Mesenchymal stem cell (in vitro differentiated cells and primary cell): Measurements from ENCODE around the gene DENND4C.

Experiments used
- DNase-seq: peaks from one replicate; pipeline ENCODE4 v3.0.0-alpha.2; 2013
- H2AFZ ChIP-seq: one replicate; pipeline ENCODE4 v1.6.1; 2013; ENCODE audit warnings: low read depth, mild to moderate bottlenecking, control low read depth, inconsistent platforms, low read length, moderate library complexity
- H2AK5ac ChIP-seq: 2 replicates; pipeline ENCODE4 v1.6.1; 2013; ENCODE audit warnings: low read length, moderate library complexity, mild to moderate bottlenecking, inconsistent platforms; ENCODE audit not compliant: severe bottlenecking
- H2BK120ac ChIP-seq: one replicate; pipeline ENCODE4 v1.6.1; 2013; ENCODE audit warnings: low read depth, mild to moderate bottlenecking, inconsistent platforms, low read length, moderate library complexity
- H2BK12ac ChIP-seq, 2 experiments: one replicate each; pipeline ENCODE4 v1.6.1; 2013; ENCODE audit warnings: inconsistent platforms in 2 of 2, low read length in 2 of 2, mild to moderate bottlenecking in 2 of 2, moderate library complexity in 2 of 2, control low read depth in 1 of 2
- H2BK15ac ChIP-seq: one replicate; pipeline ENCODE4 v1.6.1; 2013; ENCODE audit warnings: mild to moderate bottlenecking, low read depth, inconsistent platforms; ENCODE audit not compliant: poor library complexity, severe bottlenecking
- H2BK5ac ChIP-seq: 2 replicates; pipeline ENCODE4 v1.6.1; 2013; ENCODE audit warnings: low read depth, mild to moderate bottlenecking, low read length, control low read depth, inconsistent platforms; ENCODE audit not compliant: poor library complexity, severe bottlenecking
- H3K14ac ChIP-seq, 2 experiments: one replicate each; pipeline ENCODE4 v1.6.1; 2013; ENCODE audit warnings: inconsistent platforms in 2 of 2, low read length in 2 of 2, control low read depth in 1 of 2, mild to moderate bottlenecking in 1 of 2, moderate library complexity in 1 of 2
- H3K18ac ChIP-seq, 2 experiments: one replicate each; pipeline ENCODE4 v1.6.1; 2013; ENCODE audit warnings: inconsistent platforms in 2 of 2, low read length in 2 of 2, control low read depth in 1 of 2, low read depth in 1 of 2, mild to moderate bottlenecking in 1 of 2
- H3K23ac ChIP-seq, 2 experiments: one replicate each; pipeline ENCODE4 v1.6.1; 2013; ENCODE audit warnings: inconsistent platforms in 2 of 2, low read length in 2 of 2, mild to moderate bottlenecking in 2 of 2, moderate library complexity in 2 of 2, control low read depth in 1 of 2
- H3K27ac ChIP-seq: 2 replicates; pipeline ENCODE4 v1.5.1; 2013; ENCODE audit warnings: mild to moderate bottlenecking, moderate library complexity, low read length, control low read depth, inconsistent platforms; ENCODE audit not compliant: poor library complexity, severe bottlenecking
- H3K27me3 ChIP-seq, 2 experiments: 2 replicates each; pipeline versions ENCODE4 v1.6.1 to v1.7.0; 2013; ENCODE audit warnings: low read length in 2 of 2, mild to moderate bottlenecking in 2 of 2, moderate library complexity in 2 of 2, control low read depth in 1 of 2, inconsistent platforms in 1 of 2; ENCODE audit not compliant: control insufficient read depth in 1 of 2, insufficient read depth in 1 of 2
- H3K36me3 ChIP-seq, 2 experiments: 2 replicates each; pipeline versions ENCODE4 v1.6.1 to v1.7.0; 2013; ENCODE audit warnings: low read length in 2 of 2, control low read depth in 1 of 2, inconsistent platforms in 1 of 2, low read depth in 1 of 2, mild to moderate bottlenecking in 1 of 2; ENCODE audit not compliant: insufficient read depth in 2 of 2, control insufficient read depth in 1 of 2
- H3K4ac ChIP-seq, 2 experiments: one replicate each; pipeline ENCODE4 v1.6.1; 2013; ENCODE audit warnings: inconsistent platforms in 2 of 2, low read length in 2 of 2, mild to moderate bottlenecking in 2 of 2, moderate library complexity in 2 of 2, control low read depth in 1 of 2, low read depth in 1 of 2
- H3K4me1 ChIP-seq: 2 replicates; pipeline ENCODE4 v1.6.1; 2013; ENCODE audit warnings: low read depth, low read length, control low read depth; ENCODE audit not compliant: control insufficient read depth, insufficient read depth
- H3K4me2 ChIP-seq: 2 replicates; pipeline ENCODE4 v1.6.1; 2013; ENCODE audit warnings: low read length, mild to moderate bottlenecking, inconsistent platforms; ENCODE audit not compliant: poor library complexity, severe bottlenecking
- H3K4me3 ChIP-seq, 2 experiments: 2 replicates each; pipeline versions ENCODE4 v1.5.1 to v1.7.0; 2013; ENCODE audit warnings: low read length in 2 of 2, mild to moderate bottlenecking in 2 of 2, control low read depth in 1 of 2, low read depth in 1 of 2; ENCODE audit not compliant: insufficient read depth in 1 of 2
- H3K79me1 ChIP-seq: replicated peaks from 2 replicates; pipeline ENCODE4 v1.6.1; 2013; ENCODE audit warnings: mild to moderate bottlenecking, control low read depth, low read length, inconsistent platforms; ENCODE audit not compliant: poor library complexity, severe bottlenecking
- H3K9ac ChIP-seq: 2 replicates; pipeline ENCODE4 v1.7.0; 2013; ENCODE audit warnings: mild to moderate bottlenecking, low read length, moderate library complexity
- H3K9me3 ChIP-seq: 2 replicates; pipeline ENCODE4 v1.7.0; 2013; ENCODE audit warnings: mild to moderate bottlenecking, low read length; ENCODE audit not compliant: control insufficient read depth
- H4K8ac ChIP-seq: one replicate; pipeline ENCODE4 v1.6.1; 2013; ENCODE audit warnings: inconsistent platforms, mild to moderate bottlenecking, low read length, moderate library complexity
- H4K91ac ChIP-seq: one replicate; pipeline ENCODE4 v1.6.1; 2013; ENCODE audit warnings: mild to moderate bottlenecking, low read length, inconsistent platforms
- WGBS: methylation state at CpG from one replicate; pipeline ENCODE4 v1.1.7; 2013; ENCODE audit warnings: mixed read lengths; 5-methylcytosine and 5-hydroxymethylcytosine counted together

The DENND4C gene

GRCh38 chr9:19231904-19232822, 1.7 kb downstream of the DENND4C start:
- H3K23ac ChIP-seq: no peak overlapping the region
- peak overlapping the region; percentile 92 for H3K9ac ChIP-seq
- no peak overlapping the region for H3K27ac ChIP-seq
- H2BK12ac ChIP-seq: no peak overlapping the region
- no peak overlapping the region for H4K8ac ChIP-seq
- H2AFZ ChIP-seq: no peak overlapping the region
- H2AK5ac ChIP-seq: no peak overlapping the region
- 40% methylated on average over 11 of the region's 14 CpGs for WGBS
- H3K36me3 ChIP-seq: no peaks in the 10 kb centered on the region
- no peaks in the 10 kb centered on the region for H3K9me3 ChIP-seq
- H2BK120ac ChIP-seq: no peak overlapping the region
- H3K4me3 ChIP-seq: peak overlapping the region in 1 of 2 experiments; percentile 86
- no peak overlapping the region for H3K18ac ChIP-seq
- H2BK15ac ChIP-seq: no peak overlapping the region
- no peak overlapping the region for H3K4ac ChIP-seq
- H3K79me1 ChIP-seq: no peaks in the 10 kb centered on the region
- H3K14ac ChIP-seq: no peak overlapping the region
- no peak overlapping the region for H4K91ac ChIP-seq
- DNase-seq: peak; percentile 25
- no peaks in the 10 kb centered on the region for H3K27me3 ChIP-seq
- peak overlapping the region; percentile 97 for H3K4me2 ChIP-seq
- no peaks in the 10 kb centered on the region for H3K4me1 ChIP-seq
- no peak overlapping the region for H2BK5ac ChIP-seq

GRCh38 chr9:19232823-19233194, 2.3 kb downstream of the DENND4C start:
- Histone ChIP-seq H3K36me3 (no peaks in the 10 kb centered on the region), H2AK5ac (no peak overlapping the region), H3K4me2 (peak overlapping the region; percentile 10), H3K18ac (no peak overlapping the region), H3K9ac (peak overlapping the region; percentile 92), H2BK120ac (no peak overlapping the region), H4K91ac (no peak overlapping the region), H3K4ac (no peak overlapping the region), H3K9me3 (no peaks in the 10 kb centered on the region), H4K8ac (no peak overlapping the region), H2BK5ac (no peak overlapping the region), H3K23ac (no peak overlapping the region), H3K4me1 (no peaks in the 10 kb centered on the region), H3K27me3 (no peaks in the 10 kb centered on the region), H3K79me1 (no peaks in the 10 kb centered on the region), H2BK12ac (no peak overlapping the region), H2BK15ac (no peak overlapping the region), H3K14ac (no peak overlapping the region), H2AFZ (no peak overlapping the region), H3K4me3 (peak overlapping the region in 1 of 2 experiments; percentile 86), H3K27ac (no peak overlapping the region)
- DNase-seq: no peak
- WGBS: 100% methylated on average over 1 of the region's 1 CpG

GRCh38 chr9:19233344-19233743, 2.9 kb downstream of the DENND4C start:
- H2AFZ ChIP-seq: no peak overlapping the region
- no peak overlapping the region for H2AK5ac ChIP-seq
- no peaks in the 10 kb centered on the region for H3K4me1 ChIP-seq
- no peak overlapping the region for H2BK12ac ChIP-seq
- H3K9ac ChIP-seq: peak overlapping the region; percentile 92
- WGBS: 96% methylated on average over 5 of the region's 5 CpGs
- H3K27me3 ChIP-seq: no peaks in the 10 kb centered on the region
- H3K4me3 ChIP-seq: peak overlapping the region in 1 of 2 experiments; percentile 86
- H2BK15ac ChIP-seq: no peak overlapping the region
- no peak overlapping the region for H3K27ac ChIP-seq
- H3K4ac ChIP-seq: no peak overlapping the region
- no peak for DNase-seq
- H3K36me3 ChIP-seq: no peaks in the 10 kb centered on the region
- no peaks in the 10 kb centered on the region for H3K79me1 ChIP-seq
- no peak overlapping the region for H2BK120ac ChIP-seq
- H3K14ac ChIP-seq: no peak overlapping the region
- H3K4me2 ChIP-seq: no peak overlapping the region
- H3K23ac ChIP-seq: no peak overlapping the region
- no peak overlapping the region for H2BK5ac ChIP-seq
- H4K8ac ChIP-seq: no peak overlapping the region
- H3K9me3 ChIP-seq: no peaks in the 10 kb centered on the region
- no peak overlapping the region for H4K91ac ChIP-seq
- H3K18ac ChIP-seq: no peak overlapping the region

DNA sequence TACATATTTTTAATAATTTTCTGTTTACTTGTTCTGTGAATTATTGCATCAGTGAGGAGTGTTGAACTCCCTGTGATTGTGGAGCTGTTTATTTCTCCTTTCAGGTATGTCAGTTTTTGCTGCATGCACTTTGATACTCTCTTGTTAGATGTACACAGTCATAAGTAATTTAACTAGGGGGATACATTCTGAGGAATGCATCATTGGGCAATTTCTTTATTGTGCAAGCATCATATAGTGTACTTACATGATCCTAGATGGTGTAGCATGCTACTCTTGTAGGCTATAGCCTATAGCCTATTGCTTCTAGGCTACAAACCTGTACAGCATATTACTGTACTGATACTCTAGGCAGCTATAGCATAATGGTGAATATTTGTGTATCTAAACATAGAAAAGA, 9.5 kb downstream of the DENND4C start:
- Histone ChIP-seq H3K9me3 (no peaks in the 10 kb centered on the region), H3K4me2 (no peak overlapping the region), H2BK5ac (no peak overlapping the region), H2BK12ac (no peak overlapping the region), H3K23ac (no peak overlapping the region), H2AFZ (no peak overlapping the region), H3K4me3 (no peak overlapping the region), H3K14ac (no peak overlapping the region), H3K4ac (no peak overlapping the region), H2BK15ac (no peak overlapping the region), H3K9ac (no peak overlapping the region), H3K27me3 (no peaks in the 10 kb centered on the region), H3K27ac (no peak overlapping the region), H4K8ac (no peak overlapping the region), H3K36me3 (peaks cover 12 to 27% of the 10 kb centered on the region in 2 experiments), H2BK120ac (no peak overlapping the region), H3K4me1 (peaks cover 2% of the 10 kb centered on the region), H2AK5ac (no peak overlapping the region), H3K18ac (no peak overlapping the region), H4K91ac (no peak overlapping the region), H3K79me1 (peaks cover 8% of the 10 kb centered on the region)
- peak; percentile 40 for DNase-seq
